Osteocyte (in vitro differentiated cells): Measurements from ENCODE around the gene HSBP1. TPM values are rescaled to one million over a fixed set of nuclear protein-coding genes. Genes with fewer than 3 reads are reported as not detected.

Experiments used
- DNase-seq: peaks from one replicate; pipeline ENCODE4 v3.0.0; 2021; ENCODE audit warnings: mixed read lengths; ENCODE audit not compliant: unreplicated experiment; ENCODE audit errors: extremely low spot score
- H3K27ac Mint-ChIP-seq: one replicate; pipeline ENCODE4 v1.8.0; 2021; ENCODE audit warnings: mild to moderate bottlenecking, mixed read lengths; ENCODE audit not compliant: unreplicated experiment
- H3K27me3 Mint-ChIP-seq: one replicate; pipeline ENCODE4 v1.8.0; 2021; ENCODE audit warnings: mixed read lengths; ENCODE audit not compliant: unreplicated experiment
- H3K36me3 Mint-ChIP-seq: one replicate; pipeline ENCODE4 v1.8.0; 2021; ENCODE audit warnings: mixed read lengths; ENCODE audit not compliant: unreplicated experiment
- H3K4me1 Mint-ChIP-seq: one replicate; pipeline ENCODE4 v1.8.0; 2021; ENCODE audit warnings: mixed read lengths; ENCODE audit not compliant: unreplicated experiment
- H3K4me3 Mint-ChIP-seq: one replicate; pipeline ENCODE4 v1.8.0; 2021; ENCODE audit warnings: mild to moderate bottlenecking, moderate library complexity, mixed read lengths; ENCODE audit not compliant: unreplicated experiment
- H3K9me3 Mint-ChIP-seq: one replicate; pipeline ENCODE4 v1.8.0; 2021; ENCODE audit warnings: mixed read lengths; ENCODE audit not compliant: unreplicated experiment
- total RNA-seq: library from RNA; stranded (reverse); gene quantifications from 2 replicates; pipeline ENCODE4 v1.2.1, GENCODE V29; 2021
- TF ChIP-seq, protein P1 (sequence below): fragments of 200-600 bp; sonication (generic); IDR thresholded peaks from 2 replicates; pipeline ENCODE4 v1.5.0; 2021; ENCODE audit warnings: antibody characterized with exemption, mild to moderate bottlenecking, moderate library complexity

HSBP1 gene
- total RNA-seq, 1 donor from 2014 or later = 96.9 TPM

DNA sequence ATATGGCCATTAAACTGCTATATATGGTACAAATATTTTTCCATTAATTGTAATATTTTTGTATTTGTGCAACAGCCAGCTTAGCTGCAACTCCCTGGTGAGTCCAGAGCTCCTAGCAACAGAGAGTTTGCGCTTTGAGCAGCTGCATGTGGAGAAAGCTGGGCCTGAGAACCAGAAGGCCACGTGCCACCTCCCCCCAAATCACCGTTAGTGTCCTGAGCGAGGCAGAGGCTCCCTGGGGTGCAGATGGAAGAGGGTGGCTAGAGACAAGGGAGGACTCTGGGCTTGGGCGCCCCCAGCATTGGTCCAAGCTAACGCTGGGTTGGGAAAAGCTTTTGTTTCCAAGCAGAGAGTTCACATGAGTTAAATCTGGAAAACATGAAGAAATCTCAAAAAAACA lies 41.6 kb downstream of the HSBP1 start:
- H3K27me3 Mint-ChIP-seq = peaks cover 15% of the 10 kb centered on the region
- TF ChIP-seq, protein P1, sequence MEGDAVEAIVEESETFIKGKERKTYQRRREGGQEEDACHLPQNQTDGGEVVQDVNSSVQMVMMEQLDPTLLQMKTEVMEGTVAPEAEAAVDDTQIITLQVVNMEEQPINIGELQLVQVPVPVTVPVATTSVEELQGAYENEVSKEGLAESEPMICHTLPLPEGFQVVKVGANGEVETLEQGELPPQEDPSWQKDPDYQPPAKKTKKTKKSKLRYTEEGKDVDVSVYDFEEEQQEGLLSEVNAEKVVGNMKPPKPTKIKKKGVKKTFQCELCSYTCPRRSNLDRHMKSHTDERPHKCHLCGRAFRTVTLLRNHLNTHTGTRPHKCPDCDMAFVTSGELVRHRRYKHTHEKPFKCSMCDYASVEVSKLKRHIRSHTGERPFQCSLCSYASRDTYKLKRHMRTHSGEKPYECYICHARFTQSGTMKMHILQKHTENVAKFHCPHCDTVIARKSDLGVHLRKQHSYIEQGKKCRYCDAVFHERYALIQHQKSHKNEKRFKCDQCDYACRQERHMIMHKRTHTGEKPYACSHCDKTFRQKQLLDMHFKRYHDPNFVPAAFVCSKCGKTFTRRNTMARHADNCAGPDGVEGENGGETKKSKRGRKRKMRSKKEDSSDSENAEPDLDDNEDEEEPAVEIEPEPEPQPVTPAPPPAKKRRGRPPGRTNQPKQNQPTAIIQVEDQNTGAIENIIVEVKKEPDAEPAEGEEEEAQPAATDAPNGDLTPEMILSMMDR = no peak
- H3K27ac Mint-ChIP-seq = no peak overlapping the region
- peaks cover 9% of the 10 kb centered on the region for H3K4me1 Mint-ChIP-seq
- H3K9me3 Mint-ChIP-seq = no peaks in the 10 kb centered on the region
- H3K4me3 Mint-ChIP-seq = no peak overlapping the region
- no peaks in the 10 kb centered on the region for H3K36me3 Mint-ChIP-seq
- DNase-seq = peak; percentile 65

DNA sequence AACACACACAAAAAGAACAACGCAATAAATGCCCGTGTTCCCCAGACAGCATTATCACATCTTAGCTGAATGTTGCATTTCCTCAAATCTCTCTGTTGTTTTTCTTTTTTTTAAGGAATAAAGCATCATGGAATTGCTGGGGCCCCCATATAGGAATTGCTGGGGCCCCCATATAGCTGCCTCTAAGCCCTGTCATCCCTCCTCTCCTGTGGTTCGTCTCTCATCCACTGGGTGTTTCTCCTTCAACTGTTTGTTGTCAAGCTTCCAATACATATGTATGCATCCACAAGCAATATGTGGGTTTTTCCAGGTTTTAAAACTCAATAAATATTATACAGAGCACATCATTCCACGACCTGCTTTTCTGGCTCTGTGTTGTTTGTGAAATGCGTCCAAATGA lies 43.2 kb downstream of the HSBP1 start:
- Mint-ChIP-seq H3K27me3 (peaks cover 16% of the 10 kb centered on the region), H3K4me1 (peaks cover 9% of the 10 kb centered on the region), H3K9me3 (no peaks in the 10 kb centered on the region), H3K4me3 (no peak overlapping the region), H3K36me3 (no peaks in the 10 kb centered on the region), H3K27ac (no peak overlapping the region)
- no peak for DNase-seq
- TF ChIP-seq, protein P1 = no peak

- peaks cover 16% of the 10 kb centered on the region for H3K27me3 Mint-ChIP-seq
- H3K4me1 Mint-ChIP-seq = peaks cover 9% of the 10 kb centered on the region
- no peaks in the 10 kb centered on the region for H3K36me3 Mint-ChIP-seq
- no peak overlapping the region for H3K27ac Mint-ChIP-seq
- DNase-seq = no peak
- H3K4me3 Mint-ChIP-seq = no peak overlapping the region
- TF ChIP-seq, protein P1 = no peak
- H3K9me3 Mint-ChIP-seq = no peaks in the 10 kb centered on the region
These were observed 43.7 kb downstream of the HSBP1 start for GRCh38 chr16:83851473-83851872.

DNA sequence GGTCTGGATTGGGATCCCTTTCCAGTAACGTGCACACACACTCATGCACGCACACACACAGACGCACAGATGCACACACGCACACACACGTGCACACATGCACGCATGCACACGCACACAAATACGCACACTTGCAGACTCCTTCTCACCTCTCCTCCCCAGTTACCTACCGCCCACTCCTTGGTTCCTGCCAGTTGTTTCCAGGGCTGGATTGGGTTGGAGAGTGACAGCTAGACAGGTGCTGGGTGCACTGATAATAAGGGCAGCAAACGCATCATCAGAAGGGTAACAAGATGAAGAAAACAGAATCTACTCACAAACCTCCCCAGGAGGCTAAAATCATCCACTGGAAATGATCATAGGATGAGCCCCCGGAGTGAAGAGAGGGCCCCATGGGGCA lies 45.0 kb downstream of the HSBP1 start:
- H3K4me1 Mint-ChIP-seq = peaks cover 2% of the 10 kb centered on the region
- no peak overlapping the region for H3K4me3 Mint-ChIP-seq
- H3K27ac Mint-ChIP-seq = no peak overlapping the region
- no peaks in the 10 kb centered on the region for H3K36me3 Mint-ChIP-seq
- H3K27me3 Mint-ChIP-seq = peaks cover 18% of the 10 kb centered on the region
- no peaks in the 10 kb centered on the region for H3K9me3 Mint-ChIP-seq
- no peak for DNase-seq
- TF ChIP-seq, protein P1 = no peak

DNA sequence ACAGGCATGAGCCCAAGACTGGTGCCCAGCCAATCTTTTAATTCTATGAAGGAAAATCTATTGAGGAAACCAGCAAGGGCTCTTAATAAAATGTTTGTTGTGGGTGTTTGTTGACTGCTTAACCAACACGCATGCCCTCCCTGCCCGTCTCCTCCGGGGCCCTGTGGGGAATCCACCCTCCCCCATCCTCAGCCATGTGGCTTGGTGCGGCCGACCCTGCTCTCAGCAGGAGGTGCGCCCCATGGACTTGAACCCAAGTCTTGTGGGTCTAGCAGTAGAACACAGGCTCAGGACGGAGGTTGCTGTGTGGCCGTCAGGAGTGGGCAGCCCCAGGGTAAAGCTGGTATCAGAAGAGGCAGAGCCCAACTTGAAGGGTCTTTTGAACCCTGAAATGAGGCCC lies 46.1 kb downstream of the HSBP1 start:
- no peaks in the 10 kb centered on the region for H3K4me1 Mint-ChIP-seq
- no peak for DNase-seq
- no peaks in the 10 kb centered on the region for H3K9me3 Mint-ChIP-seq
- no peaks in the 10 kb centered on the region for H3K36me3 Mint-ChIP-seq
- TF ChIP-seq, protein P1 = no peak
- no peak overlapping the region for H3K4me3 Mint-ChIP-seq
- peaks cover 29% of the 10 kb centered on the region for H3K27me3 Mint-ChIP-seq
- no peak overlapping the region for H3K27ac Mint-ChIP-seq
